Measurements from ENCODE around the gene HTR3D.
A peak's percentile ranks its signal among the peaks of the same experiment; 100 is the strongest.

The HTR3D gene

GRCh38 chr3:184031187-184031792 lies at the start of gene HTR3D:
Gene HTR3D, plus strand, starts transcription at chr3:184031742. Its CDS starts 0 bp downstream, at chr3:184031742.
- H3K36me3 Mint-ChIP-seq: no peaks in the 10 kb centered on the region
- H3K4me3 Mint-ChIP-seq: no peak within 1 kb of the TSS
- no peaks in the 10 kb centered on the region for H3K4me1 Mint-ChIP-seq
- DNase-seq (ENCODE audit: low spot score in 2 of 2) (no peak), ATAC-seq (ENCODE audit: low read depth) (no peak)
- no peaks in the 10 kb centered on the region for H3K9me3 Mint-ChIP-seq
- peaks cover 5% of the 10 kb centered on the region for H3K27me3 Mint-ChIP-seq
- no peak within 1 kb of the TSS for H3K27ac Mint-ChIP-seq

GRCh38 chr3:183981990-183982644 lies 49.4 kb upstream of the HTR3D start:
- H3K27ac Mint-ChIP-seq: no peak overlapping the region
- ATAC-seq (ENCODE audit: low read depth): no peak
- H3K36me3 Mint-ChIP-seq: peaks cover 19% of the 10 kb centered on the region
- no peak overlapping the region for H3K4me3 Mint-ChIP-seq
- no peaks in the 10 kb centered on the region for H3K9me3 Mint-ChIP-seq
- no peaks in the 10 kb centered on the region for H3K27me3 Mint-ChIP-seq
- no peak for DNase-seq (ENCODE audit: low spot score in 2 of 2)
- H3K4me1 Mint-ChIP-seq: no peaks in the 10 kb centered on the region

- Mint-ChIP-seq H3K4me3 (no peak overlapping the region), H3K4me1 (no peaks in the 10 kb centered on the region), H3K27me3 (no peaks in the 10 kb centered on the region), H3K27ac (no peak overlapping the region), H3K9me3 (no peaks in the 10 kb centered on the region), H3K36me3 (peaks cover 12% of the 10 kb centered on the region)
- ATAC-seq (ENCODE audit: low read depth): no peak
- DNase-seq (ENCODE audit: low spot score in 2 of 2): no peak
Observed at GRCh38 chr3:183984127-183984740, 47.3 kb upstream of the HTR3D start.

- DNase-seq (ENCODE audit: low spot score in 2 of 2): no peak
- H3K4me3 Mint-ChIP-seq: no peak overlapping the region
- H3K9me3 Mint-ChIP-seq: no peaks in the 10 kb centered on the region
- no peaks in the 10 kb centered on the region for H3K27me3 Mint-ChIP-seq
- no peak for ATAC-seq (ENCODE audit: low read depth)
- H3K27ac Mint-ChIP-seq: no peak overlapping the region
- H3K36me3 Mint-ChIP-seq: peaks cover 12% of the 10 kb centered on the region
- no peaks in the 10 kb centered on the region for H3K4me1 Mint-ChIP-seq
Observed at GRCh38 chr3:183984749-183985729, 46.5 kb upstream of the HTR3D start.

GRCh38 chr3:183987000-183987600 lies 44.4 kb upstream of the HTR3D start:
- H3K9me3 Mint-ChIP-seq: no peaks in the 10 kb centered on the region
- no peak for DNase-seq (ENCODE audit: low spot score in 2 of 2)
- H3K36me3 Mint-ChIP-seq: peaks cover 10% of the 10 kb centered on the region
- no peak for ATAC-seq (ENCODE audit: low read depth)
- no peak overlapping the region for H3K4me3 Mint-ChIP-seq
- no peak overlapping the region for H3K27ac Mint-ChIP-seq
- H3K4me1 Mint-ChIP-seq: no peaks in the 10 kb centered on the region
- no peaks in the 10 kb centered on the region for H3K27me3 Mint-ChIP-seq

- no peak for DNase-seq (ENCODE audit: low spot score in 2 of 2)
- no peak overlapping the region for H3K4me3 Mint-ChIP-seq
Observed at GRCh38 chr3:183988216-183988790, 43.2 kb upstream of the HTR3D start.

GRCh38 chr3:183991403-183991802 lies 40.1 kb upstream of the HTR3D start:
- Mint-ChIP-seq H3K36me3 (peaks cover 3% of the 10 kb centered on the region), H3K4me1 (no peaks in the 10 kb centered on the region), H3K9me3 (no peaks in the 10 kb centered on the region), H3K27ac (no peak overlapping the region), H3K27me3 (no peaks in the 10 kb centered on the region), H3K4me3 (no peak overlapping the region)
- DNase-seq (ENCODE audit: low spot score in 2 of 2) (no peak), ATAC-seq (ENCODE audit: low read depth) (no peak)

More at GRCh38 chr3:183988216-183988790, 43.2 kb upstream of the HTR3D start:
- no peaks in the 10 kb centered on the region for H3K4me1 Mint-ChIP-seq
- no peaks in the 10 kb centered on the region for H3K9me3 Mint-ChIP-seq
- no peak overlapping the region for H3K27ac Mint-ChIP-seq
- H3K27me3 Mint-ChIP-seq: no peaks in the 10 kb centered on the region
- ATAC-seq (ENCODE audit: low read depth): no peak
- peaks cover 5% of the 10 kb centered on the region for H3K36me3 Mint-ChIP-seq

GRCh38 chr3:184001761-184002160 lies 29.8 kb upstream of the HTR3D start:
- Mint-ChIP-seq H3K27ac (no peak overlapping the region), H3K36me3 (peaks cover 3% of the 10 kb centered on the region), H3K9me3 (no peaks in the 10 kb centered on the region), H3K27me3 (no peaks in the 10 kb centered on the region), H3K4me3 (no peak overlapping the region), H3K4me1 (peaks cover 10% of the 10 kb centered on the region)
- DNase-seq (ENCODE audit: low spot score in 2 of 2) (no peak), ATAC-seq (ENCODE audit: low read depth) (no peak)

- DNase-seq (ENCODE audit: low spot score in 2 of 2) (no peak), ATAC-seq (ENCODE audit: low read depth) (no peak)
- H3K36me3 Mint-ChIP-seq: peaks cover 3% of the 10 kb centered on the region
- no peaks in the 10 kb centered on the region for H3K9me3 Mint-ChIP-seq
- H3K4me1 Mint-ChIP-seq: peaks cover 13% of the 10 kb centered on the region
- no peaks in the 10 kb centered on the region for H3K27me3 Mint-ChIP-seq
- H3K4me3 Mint-ChIP-seq: no peak overlapping the region
- no peak overlapping the region for H3K27ac Mint-ChIP-seq
Observed at GRCh38 chr3:184002469-184002868, 29.1 kb upstream of the HTR3D start.

GRCh38 chr3:184003187-184003967 lies 28.2 kb upstream of the HTR3D start:
- H3K4me3 Mint-ChIP-seq: no peak overlapping the region
- ATAC-seq (ENCODE audit: low read depth): no peak
- DNase-seq (ENCODE audit: low spot score in 2 of 2): no peak
- H3K27ac Mint-ChIP-seq: no peak overlapping the region
- no peaks in the 10 kb centered on the region for H3K27me3 Mint-ChIP-seq
- no peaks in the 10 kb centered on the region for H3K9me3 Mint-ChIP-seq
- H3K4me1 Mint-ChIP-seq: peaks cover 21% of the 10 kb centered on the region
- H3K36me3 Mint-ChIP-seq: peaks cover 3% of the 10 kb centered on the region

- Mint-ChIP-seq H3K27ac (no peak overlapping the region), H3K4me3 (no peak overlapping the region), H3K9me3 (no peaks in the 10 kb centered on the region), H3K36me3 (peaks cover 3% of the 10 kb centered on the region), H3K27me3 (no peaks in the 10 kb centered on the region), H3K4me1 (peaks cover 24% of the 10 kb centered on the region)
- ATAC-seq (ENCODE audit: low read depth) (no peak), DNase-seq (ENCODE audit: low spot score in 2 of 2) (no peak)
Observed at GRCh38 chr3:184004476-184004875, 27.1 kb upstream of the HTR3D start.

GRCh38 chr3:184005941-184006507 lies 25.5 kb upstream of the HTR3D start:
- peak; percentile 91 for ATAC-seq (ENCODE audit: low read depth)
- H3K27ac Mint-ChIP-seq: peak overlapping the region; percentile 5

More at GRCh38 chr3:184005941-184006507, 25.5 kb upstream of the HTR3D start:
- DNase-seq (ENCODE audit: low spot score in 2 of 2): peak in 1 of 2 donors; percentile 12
- Mint-ChIP-seq H3K27me3 (no peaks in the 10 kb centered on the region), H3K4me1 (peaks cover 24% of the 10 kb centered on the region), H3K36me3 (peaks cover 6% of the 10 kb centered on the region), H3K4me3 (peak overlapping the region; percentile 21), H3K9me3 (no peaks in the 10 kb centered on the region)
